A549 (cell line): ENCODE data around the gene PCDHGA12. TPM values are rescaled to one million over a fixed set of nuclear protein-coding genes. Genes with fewer than 3 reads are reported as not detected.

Source experiments
- ATAC-seq, 2 experiments: fragments of 200-7000 bp in 1 of 2; fragments of >200 bp in 1 of 2; cut with Nextera tagmentation in 1 of 2; cut with Tn5 transposase in 1 of 2; 3 replicates each; pipeline versions ENCODE4 v1.8.0 to v1.9.1; 2018 to 2020; ENCODE audit warnings: mild to moderate bottlenecking in 1 of 2, moderate library complexity in 1 of 2
- CTCF ChIA-PET: fragments of 300-600 bp; sonication (Branson Sonifier 250); formaldehyde crosslinking; extraction: SDS; loops from one replicate; lab custom pipeline; 2021; ENCODE audit warnings: antibody characterized with exemption, inconsistent platforms; lab: Yijun Ruan, JAX
- POLR2A ChIA-PET: fragments of 350-600 bp; formaldehyde crosslinking; extraction: SDS; loops from one replicate; lab custom pipeline; 2021; ENCODE audit warnings: antibody characterized with exemption, inconsistent platforms; lab: Yijun Ruan, JAX
- DNase-seq, 2 experiments: peaks; one replicate each; pipeline versions ENCODE4 v3.0.0 to v3.0.0-alpha.2; 2011 to 2016; ENCODE audit warnings: low read depth in 1 of 2, low spot score in 1 of 2
- FAIRE-seq: peaks from 2 replicates; lab custom pipeline; 2011; peaks lifted over from hg19 to GRCh38; lab: Jason Lieb, UNC
- H3K27ac ChIP-seq, 2 experiments: fragments of >200 bp; sonication (Bioruptor Twin); formaldehyde crosslinking; 3 replicates each; pipeline ENCODE4 v1.5.1; 2016 to 2017
- H3K4me1 ChIP-seq: fragments of >200 bp; sonication (Bioruptor Twin); formaldehyde crosslinking; 3 replicates; pipeline ENCODE4 v1.6.1; 2016
- H3K4me2 ChIP-seq: fragments of >200 bp; sonication (Bioruptor Twin); formaldehyde crosslinking; 3 replicates; pipeline ENCODE4 v1.6.1; 2016
- H3K4me3 ChIP-seq: fragments of >200 bp; sonication (Bioruptor Twin); formaldehyde crosslinking; 3 replicates; pipeline ENCODE4 v1.5.1; 2016
- H3K9me3 ChIP-seq: fragments of >200 bp; sonication (Bioruptor Twin); formaldehyde crosslinking; 3 replicates; pipeline ENCODE4 v1.6.1; 2016
- CEBPB ChIP-seq, 2 experiments: fragments of >200 bp in 1 of 2; sonication (Bioruptor Twin) in 1 of 2; formaldehyde crosslinking in 1 of 2; IDR thresholded peaks; 2 replicates each; pipeline ENCODE4 v1.6.1; 2012 to 2016
- CHD2 ChIP-seq: fragments of 150-350 bp; IDR thresholded peaks from 2 replicates; pipeline ENCODE4 v1.6.1; 2014; ENCODE audit warnings: low read length; ENCODE audit not compliant: partially characterized antibody
- CHD4 ChIP-seq: fragments of 200-600 bp; sonication (generic); IDR thresholded peaks from 2 replicates; pipeline ENCODE4 v1.6.1; 2016; ENCODE audit warnings: antibody characterized with exemption, mild to moderate bottlenecking, borderline replicate concordance
- EP300 ChIP-seq, 2 experiments: fragments of >200 bp; sonication (Bioruptor Twin); formaldehyde crosslinking; IDR thresholded peaks; 2 replicates in 1 of 2; 3 replicates in 1 of 2; pipeline ENCODE4 v1.6.1; 2016 to 2017
- ESRRA ChIP-seq: fragments of 150-350 bp; IDR thresholded peaks from 2 replicates; pipeline ENCODE4 v1.6.1; 2014; ENCODE audit warnings: mild to moderate bottlenecking, low read length, borderline replicate concordance
- FOSB ChIP-seq: fragments of 250-450 bp; sonication (Bioruptor Pico); IDR thresholded peaks from 2 replicates; pipeline ENCODE4 v1.5.0; 2020; ENCODE audit warnings: mild to moderate bottlenecking, moderate library complexity
- HOXB5 ChIP-seq: fragments of 250-450 bp; sonication (Bioruptor Pico); IDR thresholded peaks from 2 replicates; pipeline ENCODE4 v1.5.0; 2020; ENCODE audit warnings: mild to moderate bottlenecking, moderate library complexity
- MAZ ChIP-seq: fragments of 150-350 bp; IDR thresholded peaks from 2 replicates; pipeline ENCODE4 v1.6.1; 2014; ENCODE audit warnings: antibody characterized with exemption, low read depth, low read length, borderline replicate concordance
- NFE2L2 ChIP-seq: fragments of 150-350 bp; conservative IDR thresholded peaks from 2 replicates; pipeline ENCODE4 v1.6.1; 2014; ENCODE audit warnings: low read length
- POLR2AphosphoS2 ChIP-seq: conservative IDR thresholded peaks from 2 replicates; pipeline ENCODE4 v1.6.1; 2012; ENCODE audit warnings: low read length, improper control_type of control experiment, inconsistent platforms
- RAD21 ChIP-seq, 2 experiments: fragments of >200 bp in 1 of 2; sonication (Bioruptor Twin) in 1 of 2; formaldehyde crosslinking in 1 of 2; IDR thresholded peaks in 1 of 2; conservative IDR thresholded peaks in 1 of 2; 2 replicates in 1 of 2; 3 replicates in 1 of 2; pipeline ENCODE4 v1.6.1; 2012 to 2018; ENCODE audit warnings: inconsistent platforms in 1 of 2
- RNF2 ChIP-seq: fragments of 200-600 bp; sonication (generic); IDR thresholded peaks from 2 replicates; pipeline ENCODE4 v1.6.1; 2016; ENCODE audit warnings: low read depth, mild to moderate bottlenecking, antibody characterized with exemption, moderate library complexity, borderline replicate concordance
- TFCP2L1 ChIP-seq: fragments of 250-450 bp; sonication (Bioruptor Pico); IDR thresholded peaks from 2 replicates; pipeline ENCODE4 v1.5.0; 2021; ENCODE audit warnings: mild to moderate bottlenecking
- TP53 ChIP-seq: fragments of 250-450 bp; sonication (Bioruptor Pico); IDR thresholded peaks from 2 replicates; pipeline ENCODE4 v1.5.0; 2021; ENCODE audit warnings: mild to moderate bottlenecking, moderate library complexity
- ZC3H11A ChIP-seq: fragments of 450-650 bp; IDR thresholded peaks from 2 replicates; pipeline ENCODE4 v1.6.1; 2014; ENCODE audit warnings: antibody characterized with exemption, mild to moderate bottlenecking
- ZFP36 ChIP-seq: fragments of 450-650 bp; IDR thresholded peaks from 2 replicates; pipeline ENCODE4 v1.6.1; 2014; ENCODE audit warnings: borderline replicate concordance; ENCODE audit not compliant: partially characterized antibody
- ZNF302 ChIP-seq: fragments of 250-450 bp; sonication (Bioruptor Pico); IDR thresholded peaks from 2 replicates; pipeline ENCODE4 v1.9.0; 2021; ENCODE audit warnings: inconsistent platforms, mild to moderate bottlenecking, moderate library complexity
- WGBS: methylation state at CpG from one replicate; pipeline ENCODE4 v1.1.6; 2017; ENCODE audit errors: missing lambda C conversion rate; 5-methylcytosine and 5-hydroxymethylcytosine counted together
- polyA plus RNA-seq, 4 experiments: library from polyadenylated mRNA; depleted of rRNA in 3 of 4; stranded (reverse); fragments of >200 nt; fragmentation: RNase III in 1 of 4; extraction: RNeasy Plus Mini Kit Qiagen cat#74134 plus additional on column Dnase treatment in 1 of 4; gene quantifications; 2 replicates in 3 of 4; 3 replicates in 1 of 4; pipeline ENCODE4 v1.2.3, GENCODE V29; 2011 to 2017
- TF ChIP-seq, protein P1 (sequence below): fragments of 450-650 bp; IDR thresholded peaks from 2 replicates; pipeline ENCODE4 v1.6.1; 2014; ENCODE audit warnings: antibody characterized with exemption
- TF ChIP-seq, protein P2 (sequence below): IDR thresholded peaks from 2 replicates; pipeline ENCODE4 v1.6.1; 2012
- TF ChIP-seq, protein P3 (sequence below): IDR thresholded peaks from 2 replicates; pipeline ENCODE4 v1.6.1; 2012; ENCODE audit warnings: low read depth, borderline replicate concordance
- TF ChIP-seq, protein P4 (sequence below): fragments of 150-350 bp; IDR thresholded peaks from 2 replicates; pipeline ENCODE4 v1.6.1; 2014; ENCODE audit warnings: low read depth, mild to moderate bottlenecking, low read length
- TF ChIP-seq, protein P5 (sequence below): fragments of 200-600 bp; sonication (generic); IDR thresholded peaks from 2 replicates; pipeline ENCODE4 v1.6.1; 2016; ENCODE audit warnings: antibody characterized with exemption, mild to moderate bottlenecking, moderate library complexity
- TF ChIP-seq, protein P6 (sequence below): IDR thresholded peaks from 2 replicates; pipeline ENCODE4 v1.6.1; 2012
- TF ChIP-seq, protein P7 (sequence below): fragments of 250-450 bp; sonication (Bioruptor Pico); IDR thresholded peaks from 2 replicates; pipeline ENCODE4 v1.5.0; 2021; ENCODE audit warnings: mild to moderate bottlenecking, moderate library complexity, borderline replicate concordance

PCDHGA12 gene
- polyA plus RNA-seq, 2 of the 4 experiments (the other 2 are of a cell fraction) = 0.03 to 0.05 TPM

DNA sequence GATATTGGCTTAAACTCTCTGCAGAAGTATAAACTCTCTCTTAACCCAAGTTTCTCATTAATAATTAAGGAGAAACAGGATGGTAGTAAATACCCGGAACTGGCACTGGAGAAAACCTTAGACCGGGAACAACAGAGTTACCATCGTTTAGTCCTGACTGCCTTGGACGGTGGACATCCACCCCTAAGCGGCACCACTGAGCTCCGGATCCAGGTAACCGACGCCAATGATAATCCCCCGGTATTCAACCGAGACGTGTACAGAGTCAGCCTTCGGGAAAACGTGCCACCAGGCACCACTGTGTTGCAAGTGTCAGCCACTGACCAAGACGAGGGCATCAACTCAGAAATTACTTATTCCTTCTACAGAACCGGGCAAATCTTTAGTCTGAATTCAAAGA is 31.7 kb upstream of the PCDHGA12 start:
- H3K4me2 ChIP-seq = no peak overlapping the region
- CTCF ChIA-PET = interaction anchor here (1.0 to 3.5 kb wide), 9 partner anchors 14 to 165 kb away, joined by 3 to 28 read pairs (median 7); partner anchors contain the start of genes PCDHGA1, PCDHGA10, PCDHGA7 and TAF7

DNA sequence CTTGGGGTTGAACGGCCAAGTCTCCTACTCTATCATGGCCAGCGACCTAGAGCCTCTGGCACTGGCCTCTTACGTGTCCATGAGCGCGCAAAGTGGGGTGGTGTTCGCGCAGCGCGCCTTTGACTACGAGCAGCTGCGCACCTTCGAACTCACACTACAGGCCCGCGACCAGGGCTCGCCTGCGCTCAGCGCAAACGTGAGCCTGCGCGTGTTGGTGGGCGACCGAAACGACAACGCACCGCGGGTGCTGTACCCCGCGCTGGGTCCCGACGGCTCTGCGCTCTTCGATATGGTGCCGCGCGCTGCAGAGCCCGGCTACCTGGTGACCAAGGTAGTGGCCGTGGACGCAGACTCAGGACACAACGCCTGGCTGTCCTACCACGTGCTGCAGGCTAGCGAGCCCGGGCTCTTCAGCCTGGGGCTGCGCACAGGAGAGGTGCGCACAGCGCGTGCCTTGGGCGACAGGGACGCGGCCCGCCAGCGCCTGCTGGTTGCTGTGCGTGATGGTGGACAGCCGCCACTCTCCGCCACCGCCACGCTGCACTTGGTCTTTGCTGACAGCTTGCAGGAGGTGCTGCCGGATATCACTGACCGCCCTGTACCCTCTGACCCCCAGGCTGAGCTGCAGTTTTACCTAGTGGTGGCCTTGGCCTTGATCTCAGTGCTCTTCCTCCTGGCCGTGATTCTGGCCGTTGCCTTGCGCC is 30.6 kb upstream of the PCDHGA12 start:
- ChIA-PET POLR2A (no interaction called here), CTCF (interaction anchor here (1.0 to 1.9 kb wide), 2 partner anchors 17 to 125 kb away, joined by 3 to 7 read pairs; partner anchors contain the start of gene PCDHGA7)
- Histone ChIP-seq H3K4me1 (no peaks in the 10 kb centered on the region), H3K27ac (no peak overlapping the region), H3K4me2 (no peak overlapping the region), H3K9me3 (peaks cover 68% of the 10 kb centered on the region), H3K4me3 (no peak overlapping the region)
- ATAC-seq = no peak
- 92% methylated on average over 36 of the region's 61 CpGs for WGBS
- no peak for FAIRE-seq
- DNase-seq = no peak
- TF ChIP-seq, protein P1, sequence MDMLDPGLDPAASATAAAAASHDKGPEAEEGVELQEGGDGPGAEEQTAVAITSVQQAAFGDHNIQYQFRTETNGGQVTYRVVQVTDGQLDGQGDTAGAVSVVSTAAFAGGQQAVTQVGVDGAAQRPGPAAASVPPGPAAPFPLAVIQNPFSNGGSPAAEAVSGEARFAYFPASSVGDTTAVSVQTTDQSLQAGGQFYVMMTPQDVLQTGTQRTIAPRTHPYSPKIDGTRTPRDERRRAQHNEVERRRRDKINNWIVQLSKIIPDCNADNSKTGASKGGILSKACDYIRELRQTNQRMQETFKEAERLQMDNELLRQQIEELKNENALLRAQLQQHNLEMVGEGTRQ = no peak
- TF ChIP-seq, protein P2, sequence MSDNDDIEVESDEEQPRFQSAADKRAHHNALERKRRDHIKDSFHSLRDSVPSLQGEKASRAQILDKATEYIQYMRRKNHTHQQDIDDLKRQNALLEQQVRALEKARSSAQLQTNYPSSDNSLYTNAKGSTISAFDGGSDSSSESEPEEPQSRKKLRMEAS = no peak
- TF ChIP-seq CHD2 (no peak), ZC3H11A (no peak), RAD21 (conservative IDR thresholded peaks at IDR 0.05 in 1 of 2, IDR thresholded peaks at IDR 0.05 in 1 of 2) (no peak), ZFP36 (no peak), RNF2 (no peak), ESRRA (no peak), ZNF302 (CRISPR knock-in tag) (no peak), NFE2L2 (no peak), TP53 (CRISPR knock-in tag) (no peak)
- TF ChIP-seq, protein P3, sequence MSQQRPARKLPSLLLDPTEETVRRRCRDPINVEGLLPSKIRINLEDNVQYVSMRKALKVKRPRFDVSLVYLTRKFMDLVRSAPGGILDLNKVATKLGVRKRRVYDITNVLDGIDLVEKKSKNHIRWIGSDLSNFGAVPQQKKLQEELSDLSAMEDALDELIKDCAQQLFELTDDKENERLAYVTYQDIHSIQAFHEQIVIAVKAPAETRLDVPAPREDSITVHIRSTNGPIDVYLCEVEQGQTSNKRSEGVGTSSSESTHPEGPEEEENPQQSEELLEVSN = no peak

More for the DNA sequence above, 31.7 kb upstream of the PCDHGA12 start:
- no peak for DNase-seq
- H3K4me3 ChIP-seq = no peak overlapping the region
- peaks cover 68% of the 10 kb centered on the region for H3K9me3 ChIP-seq
- TF ChIP-seq, protein P4, sequence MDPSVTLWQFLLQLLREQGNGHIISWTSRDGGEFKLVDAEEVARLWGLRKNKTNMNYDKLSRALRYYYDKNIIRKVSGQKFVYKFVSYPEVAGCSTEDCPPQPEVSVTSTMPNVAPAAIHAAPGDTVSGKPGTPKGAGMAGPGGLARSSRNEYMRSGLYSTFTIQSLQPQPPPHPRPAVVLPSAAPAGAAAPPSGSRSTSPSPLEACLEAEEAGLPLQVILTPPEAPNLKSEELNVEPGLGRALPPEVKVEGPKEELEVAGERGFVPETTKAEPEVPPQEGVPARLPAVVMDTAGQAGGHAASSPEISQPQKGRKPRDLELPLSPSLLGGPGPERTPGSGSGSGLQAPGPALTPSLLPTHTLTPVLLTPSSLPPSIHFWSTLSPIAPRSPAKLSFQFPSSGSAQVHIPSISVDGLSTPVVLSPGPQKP = no peak
- TF ChIP-seq FOSB (no peak), TFCP2L1 (CRISPR knock-in tag) (no peak), CHD2 (no peak), HOXB5 (no peak), NFE2L2 (no peak), ZC3H11A (no peak), MAZ (no peak), POLR2AphosphoS2 (no peak), CHD4 (no peak), EP300 (IDR thresholded peaks at IDR 0.05) (no peak), CEBPB (IDR thresholded peaks at IDR 0.05) (no peak)
- TF ChIP-seq, protein P5, sequence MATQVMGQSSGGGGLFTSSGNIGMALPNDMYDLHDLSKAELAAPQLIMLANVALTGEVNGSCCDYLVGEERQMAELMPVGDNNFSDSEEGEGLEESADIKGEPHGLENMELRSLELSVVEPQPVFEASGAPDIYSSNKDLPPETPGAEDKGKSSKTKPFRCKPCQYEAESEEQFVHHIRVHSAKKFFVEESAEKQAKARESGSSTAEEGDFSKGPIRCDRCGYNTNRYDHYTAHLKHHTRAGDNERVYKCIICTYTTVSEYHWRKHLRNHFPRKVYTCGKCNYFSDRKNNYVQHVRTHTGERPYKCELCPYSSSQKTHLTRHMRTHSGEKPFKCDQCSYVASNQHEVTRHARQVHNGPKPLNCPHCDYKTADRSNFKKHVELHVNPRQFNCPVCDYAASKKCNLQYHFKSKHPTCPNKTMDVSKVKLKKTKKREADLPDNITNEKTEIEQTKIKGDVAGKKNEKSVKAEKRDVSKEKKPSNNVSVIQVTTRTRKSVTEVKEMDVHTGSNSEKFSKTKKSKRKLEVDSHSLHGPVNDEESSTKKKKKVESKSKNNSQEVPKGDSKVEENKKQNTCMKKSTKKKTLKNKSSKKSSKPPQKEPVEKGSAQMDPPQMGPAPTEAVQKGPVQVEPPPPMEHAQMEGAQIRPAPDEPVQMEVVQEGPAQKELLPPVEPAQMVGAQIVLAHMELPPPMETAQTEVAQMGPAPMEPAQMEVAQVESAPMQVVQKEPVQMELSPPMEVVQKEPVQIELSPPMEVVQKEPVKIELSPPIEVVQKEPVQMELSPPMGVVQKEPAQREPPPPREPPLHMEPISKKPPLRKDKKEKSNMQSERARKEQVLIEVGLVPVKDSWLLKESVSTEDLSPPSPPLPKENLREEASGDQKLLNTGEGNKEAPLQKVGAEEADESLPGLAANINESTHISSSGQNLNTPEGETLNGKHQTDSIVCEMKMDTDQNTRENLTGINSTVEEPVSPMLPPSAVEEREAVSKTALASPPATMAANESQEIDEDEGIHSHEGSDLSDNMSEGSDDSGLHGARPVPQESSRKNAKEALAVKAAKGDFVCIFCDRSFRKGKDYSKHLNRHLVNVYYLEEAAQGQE = no peak
- TF ChIP-seq, protein P6, sequence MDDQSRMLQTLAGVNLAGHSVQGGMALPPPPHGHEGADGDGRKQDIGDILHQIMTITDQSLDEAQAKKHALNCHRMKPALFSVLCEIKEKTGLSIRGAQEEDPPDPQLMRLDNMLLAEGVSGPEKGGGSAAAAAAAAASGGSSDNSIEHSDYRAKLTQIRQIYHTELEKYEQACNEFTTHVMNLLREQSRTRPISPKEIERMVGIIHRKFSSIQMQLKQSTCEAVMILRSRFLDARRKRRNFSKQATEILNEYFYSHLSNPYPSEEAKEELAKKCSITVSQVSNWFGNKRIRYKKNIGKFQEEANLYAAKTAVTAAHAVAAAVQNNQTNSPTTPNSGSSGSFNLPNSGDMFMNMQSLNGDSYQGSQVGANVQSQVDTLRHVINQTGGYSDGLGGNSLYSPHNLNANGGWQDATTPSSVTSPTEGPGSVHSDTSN = no peak
- TF ChIP-seq, protein P3 = no peak
- TF ChIP-seq, protein P7, sequence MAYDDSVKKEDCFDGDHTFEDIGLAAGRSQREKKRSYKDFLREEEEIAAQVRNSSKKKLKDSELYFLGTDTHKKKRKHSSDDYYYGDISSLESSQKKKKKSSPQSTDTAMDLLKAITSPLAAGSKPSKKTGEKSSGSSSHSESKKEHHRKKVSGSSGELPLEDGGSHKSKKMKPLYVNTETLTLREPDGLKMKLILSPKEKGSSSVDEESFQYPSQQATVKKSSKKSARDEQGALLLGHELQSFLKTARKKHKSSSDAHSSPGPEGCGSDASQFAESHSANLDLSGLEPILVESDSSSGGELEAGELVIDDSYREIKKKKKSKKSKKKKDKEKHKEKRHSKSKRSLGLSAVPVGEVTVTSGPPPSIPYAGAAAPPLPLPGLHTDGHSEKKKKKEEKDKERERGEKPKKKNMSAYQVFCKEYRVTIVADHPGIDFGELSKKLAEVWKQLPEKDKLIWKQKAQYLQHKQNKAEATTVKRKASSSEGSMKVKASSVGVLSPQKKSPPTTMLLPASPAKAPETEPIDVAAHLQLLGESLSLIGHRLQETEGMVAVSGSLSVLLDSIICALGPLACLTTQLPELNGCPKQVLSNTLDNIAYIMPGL = no peak
- FAIRE-seq = no peak
- POLR2A ChIA-PET = no interaction called here
- H3K27ac ChIP-seq = no peak overlapping the region
- 78% methylated on average over 15 of the region's 15 CpGs for WGBS
- no peak for ATAC-seq
- no peaks in the 10 kb centered on the region for H3K4me1 ChIP-seq
